Liver (tissue), 3 donors: ENCODE results near the gene ZNF316.

Source experiments
- ATF3 ChIP-seq: IDR thresholded peaks from 2 replicates; pipeline ENCODE4 v1.6.1; 2016; ENCODE audit warnings: antibody characterized with exemption
- CTCF ChIP-seq: fragments of 150-350 bp; IDR thresholded peaks from 2 replicates; pipeline ENCODE4 v1.5.1; 2017; ENCODE audit warnings: improper control_type of control experiment, low read depth, low read length; ENCODE audit not compliant: missing input control
- GABPA ChIP-seq, 2 donors: IDR thresholded peaks in 1 of 2; conservative IDR thresholded peaks in 1 of 2; 2 replicates each; pipeline ENCODE4 v1.6.1; 2016; ENCODE audit warnings: antibody characterized with exemption in 2 of 2, mild to moderate bottlenecking in 1 of 2, moderate library complexity in 1 of 2
- JUND ChIP-seq, 2 donors: IDR thresholded peaks; 2 replicates each; pipeline ENCODE4 v1.6.1; 2016; ENCODE audit warnings: antibody characterized with exemption in 2 of 2
- MAX ChIP-seq: IDR thresholded peaks from 2 replicates; pipeline ENCODE4 v1.6.1; 2016; ENCODE audit warnings: antibody characterized with exemption
- RAD21 ChIP-seq, 2 donors: IDR thresholded peaks; 2 replicates each; pipeline ENCODE4 v1.6.1; 2016; ENCODE audit warnings: antibody characterized with exemption in 2 of 2, mild to moderate bottlenecking in 2 of 2
- REST ChIP-seq: IDR thresholded peaks from 2 replicates; pipeline ENCODE4 v1.6.1; 2016; ENCODE audit warnings: antibody characterized with exemption, mild to moderate bottlenecking
- TAF1 ChIP-seq: conservative IDR thresholded peaks from 2 replicates; pipeline ENCODE4 v1.6.1; 2016; ENCODE audit warnings: antibody characterized with exemption, mild to moderate bottlenecking
- donor health status: healthy.
- donor health status: healthy.

- TF ChIP-seq CTCF, result no peak
- TF ChIP-seq RAD21 (IDR thresholded peaks at IDR 0.05), result no peak
- no peak for TF ChIP-seq REST
- TF ChIP-seq TAF1, result no peak
- no peak for TF ChIP-seq JUND (IDR thresholded peaks at IDR 0.05)
- TF ChIP-seq GABPA (IDR thresholded peaks at IDR 0.05 in 1 of 2, conservative IDR thresholded peaks at IDR 0.05 in 1 of 2), result no peak
- no peak for TF ChIP-seq ATF3
- no peak for TF ChIP-seq MAX
These were observed 30.1 kb upstream of the ZNF316 start for GRCh38 chr7:6606866-6607583.
